Fibroblast of pulmonary artery (primary cell): ENCODE measurements around the gene TAF8.
"Not testable (repeated sequence)": the region's sequence is repeated elsewhere in the genome, so short reads cannot be mapped to it uniquely, and the experiment has no call there.

ENCODE experiments used
- DNase-seq: peaks from one replicate; pipeline ENCODE4 v3.0.0-alpha.2; 2010; ENCODE audit warnings: low read depth
- H3K4me3 ChIP-seq: replicated peaks from 2 replicates; pipeline ENCODE4 v1.5.1; 2011; ENCODE audit warnings: low read depth, mild to moderate bottlenecking, control low read depth, low read length, moderate library complexity
- TF ChIP-seq, protein P1 (sequence below): IDR thresholded peaks from 2 replicates; pipeline ENCODE4 v1.5.1; 2011; ENCODE audit warnings: mild to moderate bottlenecking, control low read depth, low read length, inconsistent platforms; ENCODE audit errors: missing control alignments

The TAF8 gene

DNA sequence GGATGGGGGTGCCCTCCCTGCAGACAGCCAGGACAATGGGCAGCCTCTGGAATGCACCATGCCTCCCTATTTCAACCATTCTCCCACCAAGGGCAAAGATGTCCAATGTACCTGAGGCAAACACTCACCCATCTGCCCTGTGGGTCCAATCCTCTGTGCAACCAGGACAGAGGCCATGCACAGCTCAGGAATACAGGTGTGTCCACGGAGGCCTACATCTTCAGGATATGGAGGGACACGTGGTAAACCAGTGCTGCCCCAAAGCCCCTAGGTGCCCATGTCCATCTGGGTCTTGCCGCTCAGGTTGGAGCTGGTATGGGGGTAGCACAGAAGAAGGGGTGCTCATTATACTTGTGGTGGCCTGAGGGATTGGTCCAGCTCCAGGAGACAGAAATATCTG lies 20.4 kb upstream of the TAF8 start:
- no peak overlapping the region for H3K4me3 ChIP-seq
- DNase-seq, result no peak
- TF ChIP-seq, protein P1, sequence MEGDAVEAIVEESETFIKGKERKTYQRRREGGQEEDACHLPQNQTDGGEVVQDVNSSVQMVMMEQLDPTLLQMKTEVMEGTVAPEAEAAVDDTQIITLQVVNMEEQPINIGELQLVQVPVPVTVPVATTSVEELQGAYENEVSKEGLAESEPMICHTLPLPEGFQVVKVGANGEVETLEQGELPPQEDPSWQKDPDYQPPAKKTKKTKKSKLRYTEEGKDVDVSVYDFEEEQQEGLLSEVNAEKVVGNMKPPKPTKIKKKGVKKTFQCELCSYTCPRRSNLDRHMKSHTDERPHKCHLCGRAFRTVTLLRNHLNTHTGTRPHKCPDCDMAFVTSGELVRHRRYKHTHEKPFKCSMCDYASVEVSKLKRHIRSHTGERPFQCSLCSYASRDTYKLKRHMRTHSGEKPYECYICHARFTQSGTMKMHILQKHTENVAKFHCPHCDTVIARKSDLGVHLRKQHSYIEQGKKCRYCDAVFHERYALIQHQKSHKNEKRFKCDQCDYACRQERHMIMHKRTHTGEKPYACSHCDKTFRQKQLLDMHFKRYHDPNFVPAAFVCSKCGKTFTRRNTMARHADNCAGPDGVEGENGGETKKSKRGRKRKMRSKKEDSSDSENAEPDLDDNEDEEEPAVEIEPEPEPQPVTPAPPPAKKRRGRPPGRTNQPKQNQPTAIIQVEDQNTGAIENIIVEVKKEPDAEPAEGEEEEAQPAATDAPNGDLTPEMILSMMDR, result no peak

DNA sequence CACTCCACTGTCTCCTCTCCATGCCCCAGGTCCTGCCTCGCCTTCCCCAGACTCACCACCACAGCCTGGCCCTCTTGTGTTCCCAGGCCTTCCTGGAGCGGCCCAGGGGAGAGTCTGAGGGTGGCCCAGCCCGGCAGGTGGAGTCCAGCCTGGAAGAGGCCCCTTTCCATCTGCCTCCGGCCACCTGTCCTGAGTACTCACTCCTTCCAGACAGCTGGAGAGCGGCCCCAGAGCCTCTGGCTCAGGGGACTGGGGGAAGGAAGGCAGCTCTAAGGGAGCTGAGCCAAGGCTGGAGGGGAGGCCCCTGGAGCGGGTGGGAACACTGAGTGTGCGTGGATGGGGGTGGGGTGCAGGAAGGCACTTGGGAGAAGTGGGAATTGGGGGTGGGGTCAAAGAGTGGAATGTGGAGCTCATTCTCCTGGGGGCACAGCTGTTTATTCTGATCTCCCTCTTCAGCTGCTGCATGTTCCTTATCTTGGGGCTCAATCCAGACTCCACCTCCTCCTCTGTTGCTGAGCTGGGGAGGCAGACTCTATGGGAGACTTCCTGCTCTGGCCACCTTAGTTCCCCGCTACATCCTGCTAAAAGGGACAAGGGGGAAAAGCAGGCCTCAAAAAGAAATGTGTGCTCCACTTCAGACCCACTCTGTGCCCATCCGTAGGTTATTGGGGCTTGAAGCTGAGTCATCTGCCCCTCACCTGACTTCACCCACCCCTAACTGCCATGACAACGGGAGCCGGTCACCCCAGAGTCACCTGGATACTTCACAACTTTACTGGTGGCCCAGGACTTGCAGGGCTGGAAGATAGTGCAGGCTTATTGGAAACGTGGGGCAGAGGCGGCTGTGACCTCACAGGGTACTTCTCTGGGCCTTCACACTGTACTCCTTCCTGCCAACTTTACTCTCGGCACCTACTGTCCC lies 19.5 kb upstream of the TAF8 start:
- TF ChIP-seq, protein P1, result no peak
- DNase-seq, result peak; percentile 69
- H3K4me3 ChIP-seq, result no peak overlapping the region

DNA sequence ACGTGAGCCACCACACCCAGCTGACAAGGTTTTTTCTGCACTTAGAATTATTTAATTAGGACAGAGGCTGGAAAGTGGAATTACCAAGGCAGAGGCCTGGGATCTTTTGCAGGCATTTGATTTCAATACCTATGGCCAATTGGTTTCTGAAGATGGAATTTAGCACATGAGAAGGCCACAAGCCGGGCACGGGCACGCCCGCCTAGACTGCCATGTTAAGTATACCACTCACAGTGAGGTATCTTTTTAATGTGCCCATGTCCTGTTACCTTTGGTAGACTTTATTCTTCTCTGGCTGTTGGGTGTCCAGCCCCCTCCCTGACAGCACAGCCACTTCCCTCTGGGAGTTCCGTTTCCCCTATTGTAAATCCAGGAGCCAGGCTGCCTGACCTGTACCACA lies 18.0 kb upstream of the TAF8 start:
- no peak for DNase-seq
- TF ChIP-seq, protein P1, result no peak
- no peak overlapping the region for H3K4me3 ChIP-seq

DNA sequence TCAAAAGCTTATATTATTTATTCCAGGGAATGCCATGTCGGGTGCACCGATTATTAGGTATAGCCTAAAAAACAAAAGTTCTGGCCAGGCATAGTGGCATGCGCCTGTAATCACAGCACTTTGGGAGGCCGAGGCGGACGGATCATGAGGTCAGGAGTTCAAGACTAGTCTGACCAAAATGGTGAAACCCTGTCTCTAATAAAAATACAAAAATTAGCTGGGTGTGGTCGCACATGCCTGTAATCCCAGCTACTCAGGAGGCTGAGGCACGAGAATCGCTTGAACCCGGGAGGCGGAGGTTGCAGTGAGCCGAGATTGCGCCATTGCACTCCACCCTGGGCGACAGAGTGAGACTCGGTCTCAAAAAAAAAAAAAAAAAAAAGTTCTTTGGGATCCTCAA lies 12.7 kb upstream of the TAF8 start:
- not testable (repeated sequence) for DNase-seq, H3K4me3 ChIP-seq

DNA sequence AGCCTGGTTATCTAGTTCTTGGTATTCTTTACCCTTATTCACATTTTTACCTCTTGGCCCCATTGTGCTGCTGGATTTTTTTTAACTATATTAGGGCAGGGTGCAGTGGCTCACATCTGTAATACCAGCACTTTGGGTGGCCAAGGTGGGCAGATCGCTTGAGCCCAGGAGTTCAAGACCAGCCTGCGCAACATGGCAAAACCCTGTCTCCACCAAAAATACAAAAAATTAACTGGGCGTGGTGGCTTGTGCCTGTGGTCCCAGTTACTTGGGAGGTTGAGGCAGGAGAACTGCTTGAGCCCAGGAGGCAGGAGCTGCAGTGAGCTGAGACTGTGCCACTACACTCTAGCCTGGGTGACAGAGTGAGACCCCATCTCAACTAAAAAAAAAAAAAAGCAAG lies 12.2 kb upstream of the TAF8 start:
- H3K4me3 ChIP-seq, result no peak overlapping the region
- TF ChIP-seq, protein P1, result no peak
- DNase-seq, result no peak

DNA sequence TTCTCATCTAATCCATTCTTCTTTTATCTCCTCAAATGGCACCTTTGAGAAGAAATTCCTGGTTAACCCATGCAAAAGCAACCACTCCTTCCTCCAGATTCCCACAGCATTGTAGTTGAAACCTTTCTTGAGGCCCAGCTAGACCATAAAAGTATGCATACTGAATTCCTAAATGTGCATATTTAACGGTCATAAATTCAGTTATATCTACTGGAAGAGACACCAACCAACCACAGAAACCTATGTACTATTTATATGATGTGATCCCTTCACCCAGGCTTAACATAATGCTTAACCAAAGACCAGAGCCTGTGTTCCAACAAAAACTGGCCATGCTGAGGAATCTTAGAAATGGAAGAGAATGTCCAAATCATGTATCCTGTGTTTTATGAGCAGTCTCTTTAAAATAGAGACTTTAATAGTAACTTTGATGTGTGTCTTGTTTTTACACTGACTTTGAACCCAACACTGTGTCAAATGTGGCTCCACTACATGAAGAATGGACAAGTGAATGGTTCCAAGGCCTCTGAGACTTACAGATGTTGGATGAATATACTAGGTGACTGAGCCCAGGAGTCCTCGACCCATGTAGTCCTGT lies 11.4 kb upstream of the TAF8 start:
- TF ChIP-seq, protein P1, result no peak
- H3K4me3 ChIP-seq, result no peak overlapping the region
- DNase-seq, result no peak

DNA sequence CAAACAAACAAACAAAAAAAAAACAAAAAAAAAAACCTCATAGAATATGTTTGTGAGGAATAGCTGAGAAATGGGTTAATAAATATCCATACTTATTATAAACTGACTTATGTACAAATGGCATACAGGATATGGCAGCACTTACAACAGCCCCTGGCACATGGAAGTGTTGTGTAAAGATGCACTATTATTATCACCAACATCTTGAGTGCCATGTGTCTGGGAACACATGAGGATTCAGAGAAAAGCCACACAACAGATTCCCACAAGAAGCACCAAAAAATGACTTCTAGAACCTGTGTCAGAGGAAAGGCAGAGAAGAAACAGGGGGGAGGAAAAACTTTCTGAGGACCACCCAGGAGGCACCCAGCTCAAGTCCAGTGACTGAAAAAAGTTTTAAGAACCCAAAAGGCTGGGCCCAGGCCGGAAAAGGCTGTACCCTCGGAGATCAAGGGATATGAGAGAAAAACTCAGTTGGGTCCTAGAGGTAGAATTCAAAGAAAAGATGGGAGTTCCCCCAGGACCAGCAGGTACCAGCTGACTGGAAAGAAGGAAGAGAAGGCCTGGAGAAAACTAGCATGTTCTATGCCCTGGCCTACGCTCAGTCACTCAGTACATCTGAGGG lies 9.4 kb upstream of the TAF8 start:
- TF ChIP-seq, protein P1, result no peak
- no peak for DNase-seq
- H3K4me3 ChIP-seq, result no peak overlapping the region
